CD4-positive, alpha-beta T cell (primary cell): Measurements from ENCODE around the gene CSTPP1. TPM values are rescaled to one million over a fixed set of nuclear protein-coding genes. Genes with fewer than 3 reads are reported as not detected.

ENCODE experiments used
- ATAC-seq: fragments of 200-7000 bp; cut with Tn5 transposase; one replicate; pipeline ENCODE4 v1.10.0; 2022; ENCODE audit warnings: mild to moderate bottlenecking; ENCODE audit not compliant: poor library complexity
- CTCF ChIA-PET: fragments of 350-600 bp; sonication (Branson Sonifier 250); formaldehyde crosslinking; loops from one replicate; lab custom pipeline; 2021; ENCODE audit warnings: antibody characterized with exemption, inconsistent platforms; lab: Charles Lee
- POLR2A ChIA-PET: fragments of 350-600 bp; sonication (Branson Sonifier 250); formaldehyde crosslinking; loops from one replicate; lab custom pipeline; 2021; ENCODE audit warnings: antibody characterized with exemption, inconsistent platforms; lab: Charles Lee
- DNase-seq, 14 experiments: peaks; one replicate each; pipeline ENCODE4 v3.0.0-alpha.2; 2013 to 2020; ENCODE audit warnings: mixed read lengths in 2 of 14
- H3K27ac ChIP-seq, 2 donors: one replicate each; pipeline versions ENCODE4 v1.5.1 to v1.7.0; 2013; ENCODE audit warnings: low read length in 2 of 2, low read depth in 1 of 2, mild to moderate bottlenecking in 1 of 2
- H3K27me3 ChIP-seq, 2 experiments: 1 replicate in 1 of 2; 2 replicates in 1 of 2; pipeline versions ENCODE4 v1.6.1 to v1.7.0; 2013; ENCODE audit warnings: low read length in 2 of 2, control low read depth in 1 of 2, mild to moderate bottlenecking in 1 of 2, moderate library complexity in 1 of 2; ENCODE audit not compliant: insufficient read depth in 2 of 2, control insufficient read depth in 1 of 2
- H3K36me3 ChIP-seq: one replicate; pipeline ENCODE4 v1.6.1; 2013; ENCODE audit warnings: low read length, control low read depth; ENCODE audit not compliant: insufficient read depth
- H3K4me1 ChIP-seq: one replicate; pipeline ENCODE4 v1.6.1; 2013; ENCODE audit warnings: low read length, control low read depth; ENCODE audit not compliant: insufficient read depth
- H3K4me3 ChIP-seq: one replicate; pipeline ENCODE4 v1.5.1; 2013; ENCODE audit warnings: mild to moderate bottlenecking, low read length, moderate library complexity
- H3K9me3 ChIP-seq, 2 experiments: 1 replicate in 1 of 2; 2 replicates in 1 of 2; pipeline versions ENCODE4 v1.6.1 to v1.7.0; 2013; ENCODE audit warnings: low read length in 2 of 2, mild to moderate bottlenecking in 2 of 2, control low read depth in 1 of 2, moderate library complexity in 1 of 2; ENCODE audit not compliant: control insufficient read depth in 1 of 2, insufficient read depth in 1 of 2
- H3K27ac Mint-ChIP-seq: one replicate; pipeline ENCODE4 v1.8.0; 2020; ENCODE audit warnings: mixed read lengths
- H3K27me3 Mint-ChIP-seq: one replicate; pipeline ENCODE4 v1.8.0; 2021; ENCODE audit warnings: mixed read lengths
- H3K36me3 Mint-ChIP-seq: one replicate; pipeline ENCODE4 v1.8.0; 2021; ENCODE audit warnings: low read depth, mixed read lengths
- H3K4me1 Mint-ChIP-seq: one replicate; pipeline ENCODE4 v1.8.0; 2021; ENCODE audit warnings: low read depth, mixed read lengths
- H3K4me3 Mint-ChIP-seq: one replicate; pipeline ENCODE4 v1.8.0; 2020; ENCODE audit warnings: mild to moderate bottlenecking, mixed read lengths
- H3K9me3 Mint-ChIP-seq: one replicate; pipeline ENCODE4 v1.8.0; 2020; ENCODE audit warnings: mixed read lengths
- intact Hi-C, 2 experiments: fragments of 100-400 bp; cut with DNase I in 1 of 2; cut with micrococcal nuclease in 1 of 2; formaldehyde crosslinking; loops; one replicate each; pipeline versions ENCODE4 v1.15.1 to v1.9.0; 2023 to 2025; cut with DNase I, micrococcal nuclease
- total RNA-seq, 174 experiments: library from RNA in 2 of 174; stranded (reverse) in 2 of 174; gene quantifications; one replicate each; pipeline ENCODE4 v1.2.3 and lab custom pipeline; 2021 to 2026
- TF ChIP-seq, protein P1 (sequence below): fragments of 200-600 bp; IDR thresholded peaks from one replicate; pipeline ENCODE4 v1.8.0; 2022; ENCODE audit warnings: antibody characterized with exemption, mild to moderate bottlenecking

The CSTPP1 gene
- total RNA-seq, 2 experiments from 2014 or later: 6.6 to 7.3 TPM

GRCh38 chr11:47175746-47176327 lies 239.3 kb downstream of the CSTPP1 start:
- peaks cover 56% of the 10 kb centered on the region for H3K4me1 ChIP-seq
- ChIA-PET CTCF (interaction anchor here (0.8 kb wide), 1 partner anchor 279 kb away, joined by 3 read pairs; no protein-coding TSS in a partner anchor), POLR2A (interaction anchor here (1.4 to 3.1 kb wide), 2 partner anchors 73 to 97 kb away, joined by 5 to 15 read pairs; partner anchors contain the start of gene ACP2)
- intact Hi-C loops: loop anchor here (2.0 to 10.0 kb wide), 11 partner anchors 39 to 671 kb away; partner anchors contain the start of genes PSMC3 (in 2 of the 2), ACP2 (in 1 of the 2), ARHGAP1 (in 1 of the 2) and CELF1 (in 1 of the 2)
- TF ChIP-seq, protein P1, sequence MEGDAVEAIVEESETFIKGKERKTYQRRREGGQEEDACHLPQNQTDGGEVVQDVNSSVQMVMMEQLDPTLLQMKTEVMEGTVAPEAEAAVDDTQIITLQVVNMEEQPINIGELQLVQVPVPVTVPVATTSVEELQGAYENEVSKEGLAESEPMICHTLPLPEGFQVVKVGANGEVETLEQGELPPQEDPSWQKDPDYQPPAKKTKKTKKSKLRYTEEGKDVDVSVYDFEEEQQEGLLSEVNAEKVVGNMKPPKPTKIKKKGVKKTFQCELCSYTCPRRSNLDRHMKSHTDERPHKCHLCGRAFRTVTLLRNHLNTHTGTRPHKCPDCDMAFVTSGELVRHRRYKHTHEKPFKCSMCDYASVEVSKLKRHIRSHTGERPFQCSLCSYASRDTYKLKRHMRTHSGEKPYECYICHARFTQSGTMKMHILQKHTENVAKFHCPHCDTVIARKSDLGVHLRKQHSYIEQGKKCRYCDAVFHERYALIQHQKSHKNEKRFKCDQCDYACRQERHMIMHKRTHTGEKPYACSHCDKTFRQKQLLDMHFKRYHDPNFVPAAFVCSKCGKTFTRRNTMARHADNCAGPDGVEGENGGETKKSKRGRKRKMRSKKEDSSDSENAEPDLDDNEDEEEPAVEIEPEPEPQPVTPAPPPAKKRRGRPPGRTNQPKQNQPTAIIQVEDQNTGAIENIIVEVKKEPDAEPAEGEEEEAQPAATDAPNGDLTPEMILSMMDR: no peak
- Mint-ChIP-seq H3K36me3 (peaks cover 49% of the 10 kb centered on the region), H3K9me3 (no peaks in the 10 kb centered on the region), H3K27me3 (peaks cover 5% of the 10 kb centered on the region), H3K27ac (peak overlapping the region; percentile 97), H3K4me3 (peak overlapping the region; percentile 99), H3K4me1 (peaks cover 58% of the 10 kb centered on the region)
- peak overlapping the region; percentile 100 for H3K4me3 ChIP-seq
- no peaks in the 10 kb centered on the region for H3K9me3 ChIP-seq
- no peaks in the 10 kb centered on the region for H3K27me3 ChIP-seq
- peak in 1 of 14 experiments; percentile 25 for DNase-seq
- ATAC-seq: no peak
- H3K36me3 ChIP-seq: peaks cover 42% of the 10 kb centered on the region
- H3K27ac ChIP-seq: peak overlapping the region; percentile 90 to 96

GRCh38 chr11:47176328-47177228 lies 240.0 kb downstream of the CSTPP1 start, which contains the start of gene ARFGAP2:
Gene ARFGAP2, minus strand, starts transcription at chr11:47176879. Its CDS starts 26 bp downstream, at chr11:47176853.
- intact Hi-C loops: loop anchor here (1.0 to 10.0 kb wide), 13 partner anchors 38 to 671 kb away; partner anchors contain the start of genes DDB2 (in 2 of the 2), PSMC3 (in 2 of the 2), ACP2 (in 1 of the 2) and ARHGAP1 (in 1 of the 2)
- ChIA-PET CTCF (interaction anchor here (1.3 to 3.1 kb wide), 4 partner anchors 10 to 83 kb away, joined by 3 to 13 read pairs (median 8); partner anchors contain the start of gene DDB2), POLR2A (interaction anchor here (0.6 to 3.8 kb wide), 11 partner anchors 11 to 278 kb away, joined by 3 to 47 read pairs (median 5); partner anchors contain the start of genes ACP2, DDB2, MADD and PACSIN3)
- peak within 1 kb of the TSS; percentile 90 to 96 for H3K27ac ChIP-seq
- peak; percentile 89 to 99 (median 95) for DNase-seq
- H3K4me3 Mint-ChIP-seq: peak within 1 kb of the TSS; percentile 99
- H3K9me3 ChIP-seq: no peaks in the 10 kb centered on the region
- H3K4me1 ChIP-seq: peaks cover 56% of the 10 kb centered on the region
- no peaks in the 10 kb centered on the region for H3K9me3 Mint-ChIP-seq
- H3K36me3 ChIP-seq: peaks cover 35% of the 10 kb centered on the region
- no peaks in the 10 kb centered on the region for H3K27me3 ChIP-seq
- H3K36me3 Mint-ChIP-seq: peaks cover 42% of the 10 kb centered on the region
- TF ChIP-seq, protein P1: no peak
- H3K4me1 Mint-ChIP-seq: peaks cover 54% of the 10 kb centered on the region
- peak; percentile 88 for ATAC-seq
- peaks cover 5% of the 10 kb centered on the region for H3K27me3 Mint-ChIP-seq
- peak within 1 kb of the TSS; percentile 100 for H3K4me3 ChIP-seq
- H3K27ac Mint-ChIP-seq: peak within 1 kb of the TSS; percentile 97
